Activated T-helper 2 cell treated with anti-CD3 and anti-CD28 coated beads, Interferon-gamma antibody, Interleukin-2, Interleukin-4, amounts not matched to agents 10 μg/mL and 5 μg/mL and 100 μg/mL, durations not matched to agents 14 hours and 24 hours and 36 hours (primary cell): ENCODE results near the gene C1orf53. TPM values are rescaled to one million over a fixed set of nuclear protein-coding genes. Genes with fewer than 3 reads are reported as not detected.

ENCODE experiments used
- total RNA-seq: library from RNA; stranded (reverse); gene quantifications from 2 replicates; pipeline ENCODE4 v1.2.3, GENCODE V29; 2022

C1orf53 gene
- total RNA-seq, 1 donor from 2014 or later: 2.4 TPM

Other genes with a start within 250 kb of the C1orf53 start
- 18.2 and 19.0 TPM in 2 replicates for gene DENND1B, start 127.2 kb upstream of the C1orf53 start, total RNA-seq
- gene LHX9, start 14.7 kb downstream of the C1orf53 start, total RNA-seq: 0.05 TPM in 1 of 2 replicates, not detected in the other